K562 (cell line): ENCODE measurements around the gene DNMT1.

Source experiments
- BACH1 ChIP-seq: fragments of 200-800 bp; sonication (Bioruptor generic); IDR thresholded peaks from 2 replicates; pipeline ENCODE4 v1.6.1; 2016; ENCODE audit warnings: missing genetic modification characterization, missing compliant biosample characterization
- CEBPB ChIP-seq: fragments of 450-650 bp; IDR thresholded peaks from 2 replicates; pipeline ENCODE4 v1.6.1; 2016; ENCODE audit warnings: missing genetic modification characterization, missing compliant biosample characterization
- HCFC1 ChIP-seq: IDR thresholded peaks from 2 replicates; pipeline ENCODE4 v1.6.1; 2012; ENCODE audit warnings: low read depth, low read length, improper control_type of control experiment
- NFYB ChIP-seq: IDR thresholded peaks from 2 replicates; pipeline ENCODE4 v1.6.1; 2011; ENCODE audit warnings: mild to moderate bottlenecking, moderate library complexity; ENCODE audit not compliant: insufficient read length; ENCODE audit errors: extremely low read depth
- SP1 ChIP-seq: sonication (generic); formaldehyde crosslinking; IDR thresholded peaks from 2 replicates; pipeline ENCODE4 v1.8.1; 2022; ENCODE audit warnings: mild to moderate bottlenecking, missing genetic modification reagents
- TEAD4 ChIP-seq, 2 experiments: sonication (generic) in 1 of 2; formaldehyde crosslinking in 1 of 2; IDR thresholded peaks; 2 replicates each; pipeline versions ENCODE4 v1.6.1 to v1.8.0; 2012 to 2022; ENCODE audit warnings: borderline replicate concordance in 1 of 2, inconsistent platforms in 1 of 2, low read length in 1 of 2, mild to moderate bottlenecking in 1 of 2, missing genetic modification reagents in 1 of 2
- ZNF121 ChIP-seq: sonication (generic); formaldehyde crosslinking; conservative IDR thresholded peaks from 2 replicates; pipeline ENCODE4 v1.8.0; 2022; ENCODE audit warnings: missing genetic modification reagents
- ZNF143 ChIP-seq: sonication (generic); formaldehyde crosslinking; IDR thresholded peaks from 2 replicates; pipeline ENCODE4 v1.9.0; 2022; ENCODE audit warnings: mild to moderate bottlenecking, missing genetic modification reagents
- TF ChIP-seq, protein P1 (sequence below): fragments of 450-650 bp; formaldehyde crosslinking; IDR thresholded peaks from 2 replicates; pipeline ENCODE4 v1.4.0; 2022; ENCODE audit warnings: missing genetic modification characterization
- TF ChIP-seq, protein P2 (sequence below), 3 experiments: IDR thresholded peaks in 2 of 3; conservative IDR thresholded peaks in 1 of 3; 2 replicates each; pipeline ENCODE4 v1.5.1; 2011 to 2012; ENCODE audit warnings: low read length in 3 of 3, mild to moderate bottlenecking in 3 of 3, control low read depth in 2 of 3, improper control_type of control experiment in 1 of 3, inconsistent platforms in 1 of 3, low read depth in 1 of 3, mixed read lengths in 1 of 3, moderate library complexity in 1 of 3; ENCODE audit not compliant: insufficient read depth in 2 of 3
- TF ChIP-seq, protein P3 (sequence below): fragments of 450-650 bp; IDR thresholded peaks from 2 replicates; pipeline ENCODE4 v1.6.1; 2016; ENCODE audit warnings: borderline replicate concordance
- TF ChIP-seq, protein P4 (sequence below), 2 experiments: IDR thresholded peaks; 2 replicates each; pipeline ENCODE4 v1.6.1; 2012; ENCODE audit warnings: improper control_type of control experiment in 2 of 2, low read depth in 2 of 2, low read length in 2 of 2, borderline replicate concordance in 1 of 2

DNA sequence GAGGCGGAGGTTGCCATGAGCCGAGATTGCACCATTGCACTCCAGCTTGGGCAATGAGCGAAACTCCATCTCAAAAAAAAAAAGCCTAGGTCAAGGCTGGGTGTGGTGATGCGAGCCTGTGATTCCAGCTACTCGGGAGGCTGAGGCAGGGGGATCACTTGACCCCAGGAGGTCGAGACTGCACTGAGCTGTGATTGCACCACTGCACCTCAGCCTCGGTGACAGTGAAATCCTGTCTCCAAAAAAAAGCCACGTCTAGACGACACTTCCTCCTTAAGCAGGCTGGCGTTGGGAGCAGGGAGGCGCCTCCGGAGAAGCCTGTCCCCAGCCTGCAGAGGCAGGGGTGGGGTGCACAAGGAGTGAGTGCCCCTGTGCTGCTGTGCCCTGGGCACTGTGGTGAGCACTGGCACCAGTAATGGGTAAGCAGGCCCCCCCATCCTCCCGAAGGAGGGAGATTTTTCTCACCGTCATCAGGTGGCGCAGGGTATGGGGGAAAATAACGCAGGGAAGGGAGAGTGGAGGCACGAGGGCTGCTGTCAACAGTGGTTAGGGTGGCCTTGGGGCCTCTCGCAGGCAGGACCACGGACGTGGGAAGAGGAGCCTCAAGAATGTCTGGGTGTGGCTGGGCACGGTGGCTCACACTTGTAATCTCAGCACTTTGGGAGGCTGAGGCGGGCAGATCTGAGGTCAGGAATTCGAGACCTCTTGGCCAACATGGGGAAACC is 82.6 kb downstream of the DNMT1 start:
- no peak for TF ChIP-seq SP1 (CRISPR knock-in tag)
- TF ChIP-seq, protein P1, sequence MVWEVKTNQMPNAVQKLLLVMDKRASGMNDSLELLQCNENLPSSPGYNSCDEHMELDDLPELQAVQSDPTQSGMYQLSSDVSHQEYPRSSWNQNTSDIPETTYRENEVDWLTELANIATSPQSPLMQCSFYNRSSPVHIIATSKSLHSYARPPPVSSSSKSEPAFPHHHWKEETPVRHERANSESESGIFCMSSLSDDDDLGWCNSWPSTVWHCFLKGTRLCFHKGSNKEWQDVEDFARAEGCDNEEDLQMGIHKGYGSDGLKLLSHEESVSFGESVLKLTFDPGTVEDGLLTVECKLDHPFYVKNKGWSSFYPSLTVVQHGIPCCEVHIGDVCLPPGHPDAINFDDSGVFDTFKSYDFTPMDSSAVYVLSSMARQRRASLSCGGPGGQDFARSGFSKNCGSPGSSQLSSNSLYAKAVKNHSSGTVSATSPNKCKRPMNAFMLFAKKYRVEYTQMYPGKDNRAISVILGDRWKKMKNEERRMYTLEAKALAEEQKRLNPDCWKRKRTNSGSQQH (CRISPR knock-in tag), result no peak; the same call in 1 of the 2 replicates
- TF ChIP-seq HCFC1, result no peak
- TF ChIP-seq, protein P2, sequence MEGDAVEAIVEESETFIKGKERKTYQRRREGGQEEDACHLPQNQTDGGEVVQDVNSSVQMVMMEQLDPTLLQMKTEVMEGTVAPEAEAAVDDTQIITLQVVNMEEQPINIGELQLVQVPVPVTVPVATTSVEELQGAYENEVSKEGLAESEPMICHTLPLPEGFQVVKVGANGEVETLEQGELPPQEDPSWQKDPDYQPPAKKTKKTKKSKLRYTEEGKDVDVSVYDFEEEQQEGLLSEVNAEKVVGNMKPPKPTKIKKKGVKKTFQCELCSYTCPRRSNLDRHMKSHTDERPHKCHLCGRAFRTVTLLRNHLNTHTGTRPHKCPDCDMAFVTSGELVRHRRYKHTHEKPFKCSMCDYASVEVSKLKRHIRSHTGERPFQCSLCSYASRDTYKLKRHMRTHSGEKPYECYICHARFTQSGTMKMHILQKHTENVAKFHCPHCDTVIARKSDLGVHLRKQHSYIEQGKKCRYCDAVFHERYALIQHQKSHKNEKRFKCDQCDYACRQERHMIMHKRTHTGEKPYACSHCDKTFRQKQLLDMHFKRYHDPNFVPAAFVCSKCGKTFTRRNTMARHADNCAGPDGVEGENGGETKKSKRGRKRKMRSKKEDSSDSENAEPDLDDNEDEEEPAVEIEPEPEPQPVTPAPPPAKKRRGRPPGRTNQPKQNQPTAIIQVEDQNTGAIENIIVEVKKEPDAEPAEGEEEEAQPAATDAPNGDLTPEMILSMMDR (IDR thresholded peaks at IDR 0.05 in 2 of 3, conservative IDR thresholded peaks at IDR 0.05 in 1 of 3; ENCODE audit: insufficient read depth in 2 of 3, low read depth in 1 of 3, low read length in 3 of 3), result no peak
- TF ChIP-seq, protein P3, sequence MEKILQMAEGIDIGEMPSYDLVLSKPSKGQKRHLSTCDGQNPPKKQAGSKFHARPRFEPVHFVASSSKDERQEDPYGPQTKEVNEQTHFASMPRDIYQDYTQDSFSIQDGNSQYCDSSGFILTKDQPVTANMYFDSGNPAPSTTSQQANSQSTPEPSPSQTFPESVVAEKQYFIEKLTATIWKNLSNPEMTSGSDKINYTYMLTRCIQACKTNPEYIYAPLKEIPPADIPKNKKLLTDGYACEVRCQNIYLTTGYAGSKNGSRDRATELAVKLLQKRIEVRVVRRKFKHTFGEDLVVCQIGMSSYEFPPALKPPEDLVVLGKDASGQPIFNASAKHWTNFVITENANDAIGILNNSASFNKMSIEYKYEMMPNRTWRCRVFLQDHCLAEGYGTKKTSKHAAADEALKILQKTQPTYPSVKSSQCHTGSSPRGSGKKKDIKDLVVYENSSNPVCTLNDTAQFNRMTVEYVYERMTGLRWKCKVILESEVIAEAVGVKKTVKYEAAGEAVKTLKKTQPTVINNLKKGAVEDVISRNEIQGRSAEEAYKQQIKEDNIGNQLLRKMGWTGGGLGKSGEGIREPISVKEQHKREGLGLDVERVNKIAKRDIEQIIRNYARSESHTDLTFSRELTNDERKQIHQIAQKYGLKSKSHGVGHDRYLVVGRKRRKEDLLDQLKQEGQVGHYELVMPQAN, result no peak
- TF ChIP-seq BACH1 (tag), result no peak
- TF ChIP-seq NFYB, result no peak
- TF ChIP-seq CEBPB, result peak; percentile 73
- peak; percentile 38; the same call in 1 of the 2 replicates for TF ChIP-seq ZNF121
- TF ChIP-seq, protein P4, sequence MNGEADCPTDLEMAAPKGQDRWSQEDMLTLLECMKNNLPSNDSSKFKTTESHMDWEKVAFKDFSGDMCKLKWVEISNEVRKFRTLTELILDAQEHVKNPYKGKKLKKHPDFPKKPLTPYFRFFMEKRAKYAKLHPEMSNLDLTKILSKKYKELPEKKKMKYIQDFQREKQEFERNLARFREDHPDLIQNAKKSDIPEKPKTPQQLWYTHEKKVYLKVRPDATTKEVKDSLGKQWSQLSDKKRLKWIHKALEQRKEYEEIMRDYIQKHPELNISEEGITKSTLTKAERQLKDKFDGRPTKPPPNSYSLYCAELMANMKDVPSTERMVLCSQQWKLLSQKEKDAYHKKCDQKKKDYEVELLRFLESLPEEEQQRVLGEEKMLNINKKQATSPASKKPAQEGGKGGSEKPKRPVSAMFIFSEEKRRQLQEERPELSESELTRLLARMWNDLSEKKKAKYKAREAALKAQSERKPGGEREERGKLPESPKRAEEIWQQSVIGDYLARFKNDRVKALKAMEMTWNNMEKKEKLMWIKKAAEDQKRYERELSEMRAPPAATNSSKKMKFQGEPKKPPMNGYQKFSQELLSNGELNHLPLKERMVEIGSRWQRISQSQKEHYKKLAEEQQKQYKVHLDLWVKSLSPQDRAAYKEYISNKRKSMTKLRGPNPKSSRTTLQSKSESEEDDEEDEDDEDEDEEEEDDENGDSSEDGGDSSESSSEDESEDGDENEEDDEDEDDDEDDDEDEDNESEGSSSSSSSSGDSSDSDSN (IDR thresholded peaks at IDR 0.05; ENCODE audit: borderline replicate concordance in 1 of 2, low read depth in 2 of 2, low read length in 2 of 2), result no peak
- TF ChIP-seq ZNF143 (CRISPR knock-in tag), result no peak
- TF ChIP-seq TEAD4 (IDR thresholded peaks at IDR 0.05; ENCODE audit: low read length), result no peak
- no peak for TF ChIP-seq TEAD4 (CRISPR knock-in tag; IDR thresholded peaks at IDR 0.05; ENCODE audit: borderline replicate concordance)
